Inferior parietal cortex (tissue), 1 donor: ENCODE results near the gene KIF1C.
A peak's percentile ranks its signal among the peaks of the same experiment; 100 is the strongest.

Experiments used
- DNase-seq: peaks from one replicate; pipeline ENCODE4 v3.0.0-alpha.2; 2016; ENCODE audit errors: extremely low spot score

KIF1C gene

GRCh38 chr17:4997302-4998026 lies at the start of gene KIF1C, which contains the start of gene INCA1:
Gene KIF1C (plus strand): TSS chr17:4997950. CDS start chr17:5000247, 2,297 bp downstream.
Gene INCA1 (minus strand): TSS chr17:4997522. CDS start chr17:4994437, 3,085 bp downstream.
- peak; percentile 88 for DNase-seq

GRCh38 chr17:4948166-4948930 lies 49.4 kb upstream of the KIF1C start, which contains the start of gene PFN1:
Gene PFN1 (minus strand): TSS chr17:4948530. CDS start chr17:4948394, 136 bp downstream.
- peak; percentile 78 for DNase-seq

- no peak for DNase-seq
Observed at GRCh38 chr17:4948931-4949320, 48.8 kb upstream of the KIF1C start.

GRCh38 chr17:4949321-4950074 lies 48.3 kb upstream of the KIF1C start:
- peak; percentile 39 for DNase-seq

- DNase-seq = no peak
Observed at GRCh38 chr17:4950075-4950745, 47.5 kb upstream of the KIF1C start.

GRCh38 chr17:4950746-4951204 lies 47.0 kb upstream of the KIF1C start, which contains the start of gene ENO3:
Gene ENO3 (plus strand): TSS chr17:4951119. CDS start chr17:4951830, 711 bp downstream.
- DNase-seq = no peak

- DNase-seq = no peak
Observed at GRCh38 chr17:4951486-4951885, 46.3 kb upstream of the KIF1C start.

- no peak for DNase-seq
Observed at GRCh38 chr17:4953451-4953961, 44.2 kb upstream of the KIF1C start.

- no peak for DNase-seq
Observed at GRCh38 chr17:4955091-4955490, 42.7 kb upstream of the KIF1C start.

GRCh38 chr17:4956493-4957061 lies 41.2 kb upstream of the KIF1C start:
- DNase-seq = no peak

- DNase-seq = no peak
Observed at GRCh38 chr17:4958102-4958501, 39.6 kb upstream of the KIF1C start.

GRCh38 chr17:4959261-4959965 lies 38.3 kb upstream of the KIF1C start:
- DNase-seq = no peak

- no peak for DNase-seq
Observed at GRCh38 chr17:4960279-4960922, 37.3 kb upstream of the KIF1C start.

- no peak for DNase-seq
Observed at GRCh38 chr17:4965311-4965986, 32.3 kb upstream of the KIF1C start.

GRCh38 chr17:4966844-4967538 lies 30.8 kb upstream of the KIF1C start:
- DNase-seq = peak; percentile 98

GRCh38 chr17:4967539-4968485 lies 29.9 kb upstream of the KIF1C start, which contains the start of gene SPAG7:
Gene SPAG7 (minus strand): TSS chr17:4967817. CDS start chr17:4967804, 13 bp downstream.
- DNase-seq = peak; percentile 97

- no peak for DNase-seq
Observed at GRCh38 chr17:4968486-4969046, 29.2 kb upstream of the KIF1C start.
